Esophagus squamous epithelium (tissue), 4 donors: ENCODE data around the gene RPS15.

Experiments used
- CTCF ChIP-seq, 6 experiments: fragments of 450-650 bp in 4 of 6; fragments of 200-600 bp in 2 of 6; sonication (generic) in 2 of 6; IDR thresholded peaks; one replicate each; pipeline ENCODE4 v1.5.1; 2016 to 2019; ENCODE audit warnings: antibody characterized with exemption in 6 of 6, mild to moderate bottlenecking in 4 of 6, moderate library complexity in 4 of 6
- POLR2A ChIP-seq, 4 donors: fragments of 450-650 bp; IDR thresholded peaks; one replicate each; pipeline ENCODE4 v1.6.1; 2017; ENCODE audit warnings: antibody characterized with exemption in 4 of 4, mild to moderate bottlenecking in 4 of 4, moderate library complexity in 3 of 4

- TF ChIP-seq CTCF (IDR thresholded peaks at IDR 0.05) (no peak), POLR2A (IDR thresholded peaks at IDR 0.05) (no peak)
Measured at GRCh38 chr19:1400281-1401137, 37.7 kb upstream of the RPS15 start.
